Medulla oblongata (tissue), 1 donor: ENCODE measurements around the gene SERP2.

Source experiments
- DNase-seq: peaks from one replicate; pipeline ENCODE4 v3.0.0-alpha.2; 2015; ENCODE audit errors: extremely low spot score

SERP2 gene

DNA sequence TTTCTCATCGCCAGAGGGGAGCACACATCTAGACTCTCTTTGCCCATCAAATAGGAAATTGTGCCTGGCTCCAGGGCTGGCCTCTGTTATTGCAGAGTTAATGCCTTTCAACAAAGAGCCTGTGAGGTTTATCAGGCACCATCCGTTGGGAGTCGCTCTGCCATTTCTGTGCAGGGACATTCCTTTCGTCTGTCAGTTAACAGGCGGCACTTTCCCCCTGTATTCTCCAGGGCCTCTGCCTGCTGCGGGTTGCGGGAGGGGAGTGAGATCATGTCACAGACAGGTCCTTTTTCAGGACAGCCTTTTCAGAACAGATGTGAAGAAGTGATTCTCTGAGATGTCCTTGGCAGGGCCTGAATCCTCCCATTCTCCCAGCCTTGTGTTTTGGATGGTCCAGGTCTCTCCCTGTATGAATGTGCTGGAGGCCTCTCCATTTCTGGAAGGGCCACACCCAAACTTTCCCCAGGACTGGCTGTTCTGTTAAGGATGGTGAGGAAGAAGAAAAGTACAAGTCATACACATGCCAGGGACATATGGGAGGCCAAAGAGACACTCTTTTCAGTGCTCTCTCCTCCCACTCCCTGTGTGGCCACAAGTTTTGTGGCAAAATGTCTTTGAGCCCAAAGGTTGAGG lies 14.9 kb downstream of the SERP2 start:
- DNase-seq = no peak

DNA sequence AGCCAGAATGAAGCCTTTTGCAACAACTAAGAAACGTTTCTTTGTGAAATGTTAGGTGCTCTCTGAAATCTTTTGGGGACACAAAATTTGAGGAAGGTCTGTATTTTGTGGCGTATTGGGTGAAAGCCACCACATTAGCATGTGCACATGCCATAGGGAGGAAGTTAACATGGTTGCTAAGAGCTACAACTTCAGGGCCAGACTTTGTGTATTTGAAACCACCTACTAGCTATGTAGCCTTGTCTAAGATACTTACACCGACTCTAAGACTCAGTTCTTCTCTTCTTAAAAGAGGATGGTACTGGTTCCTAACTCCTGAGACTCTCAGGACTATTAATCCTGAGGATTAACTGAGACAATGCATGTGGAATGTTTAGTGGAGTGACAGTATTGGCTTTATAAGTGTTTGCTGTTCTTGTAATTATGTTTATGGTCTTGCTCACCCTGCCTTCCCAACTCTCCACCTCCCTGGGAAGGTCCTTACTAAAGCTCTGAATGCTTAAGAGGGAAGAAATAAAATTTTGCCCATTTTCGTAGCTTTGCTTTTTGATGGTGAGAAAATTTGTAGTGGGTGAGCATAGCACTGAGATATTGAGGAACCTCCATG lies 15.5 kb downstream of the SERP2 start:
- no peak for DNase-seq

DNA sequence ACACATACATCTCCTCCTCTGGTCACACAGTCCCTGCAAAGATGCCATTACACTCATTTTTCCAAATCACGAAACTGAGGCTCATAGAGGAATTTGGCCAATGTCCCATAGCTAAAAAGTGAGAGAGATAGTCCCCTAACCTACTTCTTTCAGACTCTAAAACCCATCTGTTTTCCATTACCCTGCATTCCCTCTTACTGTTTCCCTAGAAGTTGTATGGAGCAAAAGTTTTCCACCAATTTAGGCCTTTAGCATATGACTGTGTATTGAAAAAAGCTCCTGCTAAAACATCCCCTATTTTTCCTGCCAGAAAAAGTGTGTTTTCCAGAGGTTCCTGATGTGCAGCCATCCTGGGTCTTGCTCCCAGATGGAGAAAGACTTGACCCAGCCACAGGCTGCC lies 16.3 kb downstream of the SERP2 start:
- DNase-seq = no peak

DNA sequence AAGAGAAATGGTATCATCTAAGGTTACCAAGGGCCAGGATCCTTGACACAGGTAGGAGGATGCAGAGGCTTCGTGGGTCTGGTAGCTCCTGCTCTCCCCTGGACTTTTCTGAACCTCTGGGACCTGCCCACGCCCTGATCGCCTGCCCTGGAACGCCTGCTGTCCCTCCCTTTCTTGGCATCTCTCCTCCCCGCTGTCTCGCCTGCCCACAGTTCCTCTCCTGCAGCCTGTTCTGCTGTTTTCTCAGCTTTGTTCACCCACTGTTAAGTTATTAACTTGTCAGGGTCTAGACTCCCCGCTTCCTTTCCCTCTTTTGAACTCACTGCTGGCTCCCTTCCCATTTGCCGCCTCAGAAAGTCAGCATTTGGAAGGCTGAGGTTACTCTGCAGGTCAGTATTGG lies 19.8 kb downstream of the SERP2 start:
- no peak for DNase-seq

DNA sequence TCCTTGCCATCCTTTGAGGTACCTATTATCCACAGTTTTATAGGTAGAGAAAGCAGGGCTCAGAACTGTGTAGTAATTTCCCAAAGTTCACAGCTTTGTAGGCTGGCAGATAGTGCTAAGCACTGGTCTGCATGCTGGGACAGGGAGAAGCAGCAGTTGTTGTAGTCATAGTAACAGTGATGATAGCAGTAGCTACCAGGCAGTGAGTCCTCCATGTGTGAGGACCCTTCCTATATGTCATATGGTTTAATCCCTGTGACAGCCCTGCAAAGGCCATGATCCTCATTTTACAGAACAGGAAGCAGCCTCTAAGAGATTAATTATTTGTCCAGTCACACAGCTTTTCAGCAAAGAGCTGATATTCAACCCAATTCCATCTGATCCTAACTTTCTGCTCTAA lies 21.0 kb downstream of the SERP2 start:
- no peak for DNase-seq

DNA sequence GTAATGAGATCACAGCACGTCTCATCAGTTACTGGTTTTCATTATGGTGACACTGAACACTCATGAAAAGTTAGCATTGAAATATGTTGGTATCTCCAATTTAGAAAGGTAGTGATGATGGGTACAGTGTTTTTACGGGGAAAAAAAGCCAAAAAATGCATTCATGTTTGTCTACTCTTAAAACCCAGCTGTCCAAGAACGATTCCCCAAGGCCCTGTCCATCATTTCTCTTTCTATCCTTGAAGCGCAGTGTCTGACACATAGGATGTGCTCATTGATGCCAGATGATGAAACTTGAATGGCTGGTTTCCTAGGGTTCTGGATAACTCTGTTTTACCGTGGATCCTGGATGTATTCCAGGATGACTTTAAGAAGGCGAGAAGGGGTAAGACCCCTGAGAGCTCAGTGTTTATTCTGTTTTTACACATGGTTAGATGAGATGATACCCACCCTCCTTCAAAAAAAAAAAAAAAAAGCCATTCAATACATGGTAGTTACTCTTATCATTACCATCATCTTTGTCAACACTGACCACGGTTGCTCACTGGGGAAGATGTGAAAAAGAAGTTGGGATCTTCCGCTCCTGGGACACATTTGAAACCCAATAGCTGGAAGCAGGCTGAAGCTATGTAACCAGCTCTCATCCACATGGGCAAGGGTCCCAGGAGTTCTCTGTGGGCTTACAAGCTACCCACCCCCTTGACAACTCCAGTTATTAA lies 22.5 kb downstream of the SERP2 start:
- no peak for DNase-seq

DNA sequence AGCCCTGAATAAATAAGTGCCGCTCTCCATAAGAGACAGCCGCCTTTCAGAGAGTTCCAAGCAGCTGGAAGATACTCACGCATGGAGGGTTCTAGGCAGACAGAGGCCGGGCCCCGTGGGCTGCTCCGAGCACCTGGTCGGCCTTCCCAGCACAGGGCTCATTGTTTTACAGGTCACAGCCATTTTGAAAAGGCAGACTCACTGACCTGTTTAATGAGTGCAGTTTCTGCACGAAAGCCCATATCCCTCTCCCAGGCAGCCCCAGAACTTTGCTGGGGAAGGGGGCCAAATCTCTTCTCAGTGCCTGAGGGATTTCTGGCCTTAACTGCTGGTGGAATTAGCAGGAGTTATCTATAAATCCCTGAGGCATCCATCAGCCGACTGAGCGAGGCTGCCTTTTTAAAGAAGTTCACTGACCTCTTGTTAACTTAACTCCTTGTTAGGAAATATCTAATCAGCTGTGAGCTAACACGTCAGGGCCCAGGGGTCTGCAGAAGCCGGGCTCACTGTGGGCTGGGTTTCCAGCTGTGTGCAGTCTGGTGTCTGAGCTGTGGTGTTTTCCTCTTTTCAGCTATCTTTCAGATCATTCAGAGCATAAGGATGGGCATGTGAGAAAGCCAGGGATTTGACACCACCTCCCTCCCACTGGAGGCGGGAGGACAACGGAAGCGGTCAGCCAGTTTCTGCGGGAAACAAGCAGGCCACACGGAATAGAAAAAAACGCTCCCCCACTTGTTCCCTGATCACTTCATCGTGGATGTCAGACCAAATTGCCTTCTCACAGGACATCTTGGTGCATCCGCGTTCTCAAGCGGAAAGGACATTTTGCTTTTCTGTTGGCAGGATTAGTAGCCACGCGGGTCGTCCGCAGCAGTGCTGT lies 23.3 kb downstream of the SERP2 start:
- DNase-seq = peak; percentile 23

DNA sequence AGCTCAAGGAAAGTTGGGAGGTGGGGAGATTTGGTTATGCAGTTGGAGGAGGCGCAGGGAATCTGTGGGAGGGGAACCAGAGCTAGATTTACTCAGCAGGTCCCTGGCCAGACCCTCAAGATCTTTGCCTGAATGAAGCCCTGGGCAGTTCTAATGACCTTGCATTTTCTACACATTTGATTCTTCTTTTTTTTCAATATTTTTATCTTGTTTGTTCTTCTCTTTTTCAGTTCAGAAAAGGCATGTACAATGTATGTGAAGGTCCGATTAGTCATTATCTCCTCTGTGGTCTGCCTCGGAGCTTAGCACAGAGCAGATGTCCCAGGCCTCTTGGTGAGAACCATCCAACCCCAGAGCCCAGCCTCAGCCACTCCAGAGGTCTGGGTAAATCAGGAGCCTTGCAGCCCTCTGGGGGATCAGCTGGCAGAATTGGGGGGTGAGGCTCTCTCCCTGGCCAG lies 24.2 kb downstream of the SERP2 start:
- no peak for DNase-seq

DNA sequence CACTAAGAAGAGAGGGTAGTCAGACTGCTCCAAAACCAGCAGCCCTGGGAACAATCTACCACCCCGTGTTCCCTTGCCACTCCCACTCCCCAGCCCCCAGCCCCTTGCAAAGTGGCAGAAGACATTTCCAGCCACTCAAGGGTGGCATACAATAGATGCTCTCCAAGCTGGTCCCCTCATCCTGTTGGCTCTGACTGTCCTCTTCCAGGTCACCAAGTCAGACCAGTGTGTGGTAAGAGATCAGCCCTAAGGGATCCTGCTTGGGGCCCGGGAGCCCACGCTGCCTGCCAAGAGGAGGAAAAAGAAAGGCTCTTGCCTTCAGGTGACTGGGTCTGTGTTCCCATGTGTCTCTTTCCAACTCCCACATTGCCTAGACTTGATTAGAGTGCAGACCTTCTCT lies 25.0 kb downstream of the SERP2 start:
- no peak for DNase-seq

DNA sequence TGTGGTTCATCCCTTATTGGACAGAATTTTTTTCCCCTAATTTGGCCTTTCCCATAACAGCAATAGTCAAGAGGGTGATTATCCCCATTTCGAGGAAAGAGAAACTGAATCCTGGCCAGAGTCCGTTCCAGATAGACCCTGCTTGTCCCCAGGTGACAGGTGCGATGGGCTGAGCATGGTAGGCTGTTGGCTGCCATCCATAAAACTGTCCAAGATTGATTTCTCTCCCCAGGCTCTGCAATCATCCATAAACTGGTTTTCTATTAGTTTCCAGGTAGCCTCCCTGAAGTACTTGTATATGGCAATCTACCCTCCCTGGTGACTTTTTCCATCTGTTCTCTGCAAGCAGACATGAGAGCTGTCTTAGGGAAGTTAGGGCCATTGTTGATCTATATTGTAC lies 25.4 kb downstream of the SERP2 start:
- no peak for DNase-seq

DNA sequence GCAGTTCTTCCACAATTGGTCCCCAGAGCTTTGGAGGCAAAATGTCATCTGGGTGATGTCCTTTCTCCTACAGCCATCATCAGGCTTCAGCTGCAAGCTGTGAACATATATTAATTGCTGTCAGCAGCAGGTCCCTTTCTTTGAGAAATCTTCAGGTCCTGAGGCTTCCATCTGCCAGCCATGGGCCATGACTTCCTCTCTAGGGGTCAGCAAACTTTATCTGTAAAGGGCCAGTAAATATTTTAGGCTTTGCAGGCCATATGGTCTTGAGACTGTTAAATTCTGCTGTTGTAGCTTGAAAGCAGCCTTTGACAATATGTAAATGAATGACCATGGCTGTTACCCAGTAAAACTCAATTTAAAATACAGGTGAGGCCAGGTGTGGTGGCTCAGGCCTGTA lies 27.1 kb downstream of the SERP2 start:
- DNase-seq = no peak

DNA sequence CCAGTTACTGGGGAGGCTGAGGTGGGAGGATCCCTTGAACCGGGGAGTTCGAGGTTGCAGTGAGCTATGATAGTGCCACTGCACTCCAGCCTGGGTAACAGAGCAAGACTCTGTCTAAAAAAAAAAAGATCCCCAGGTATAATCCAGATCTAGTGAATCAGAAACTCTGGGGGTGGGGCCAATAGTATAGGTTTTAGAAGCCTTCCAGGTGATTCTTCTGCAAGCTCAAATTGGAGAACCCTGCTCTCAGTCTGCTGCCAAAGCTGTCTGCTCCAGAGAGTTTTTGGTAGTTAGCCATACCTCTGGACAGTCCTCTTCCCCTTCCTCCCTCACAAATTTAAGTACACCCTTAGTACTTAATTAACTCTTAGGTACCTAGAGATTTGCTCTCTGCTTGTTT lies 28.0 kb downstream of the SERP2 start:
- no peak for DNase-seq

DNA sequence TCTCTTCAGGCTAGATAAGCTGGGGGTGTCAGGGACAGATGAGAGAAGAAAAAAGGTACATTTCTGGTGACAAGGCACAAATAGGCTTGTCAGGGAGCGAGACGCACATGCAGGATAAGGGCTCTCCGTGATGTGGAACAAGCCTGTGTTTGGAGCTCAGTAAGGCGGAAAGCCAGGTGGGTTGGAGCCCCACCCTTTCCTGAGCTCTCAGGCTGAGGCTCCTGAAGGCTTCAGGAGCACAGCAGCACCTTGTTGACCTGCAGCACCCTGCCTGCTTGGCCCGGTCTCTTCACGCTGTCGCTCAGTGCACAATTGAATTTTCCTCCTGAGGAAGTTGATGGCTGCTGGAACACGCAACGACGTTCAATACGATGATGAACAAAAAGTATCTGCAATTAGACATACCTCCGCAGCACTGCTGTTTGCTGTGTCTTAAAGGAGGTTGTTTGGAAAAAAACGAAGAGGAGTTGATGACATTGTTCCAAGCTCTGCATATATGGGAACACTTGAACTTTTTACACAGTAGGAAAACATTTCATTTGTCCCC lies 29.3 kb downstream of the SERP2 start:
- DNase-seq = no peak

DNA sequence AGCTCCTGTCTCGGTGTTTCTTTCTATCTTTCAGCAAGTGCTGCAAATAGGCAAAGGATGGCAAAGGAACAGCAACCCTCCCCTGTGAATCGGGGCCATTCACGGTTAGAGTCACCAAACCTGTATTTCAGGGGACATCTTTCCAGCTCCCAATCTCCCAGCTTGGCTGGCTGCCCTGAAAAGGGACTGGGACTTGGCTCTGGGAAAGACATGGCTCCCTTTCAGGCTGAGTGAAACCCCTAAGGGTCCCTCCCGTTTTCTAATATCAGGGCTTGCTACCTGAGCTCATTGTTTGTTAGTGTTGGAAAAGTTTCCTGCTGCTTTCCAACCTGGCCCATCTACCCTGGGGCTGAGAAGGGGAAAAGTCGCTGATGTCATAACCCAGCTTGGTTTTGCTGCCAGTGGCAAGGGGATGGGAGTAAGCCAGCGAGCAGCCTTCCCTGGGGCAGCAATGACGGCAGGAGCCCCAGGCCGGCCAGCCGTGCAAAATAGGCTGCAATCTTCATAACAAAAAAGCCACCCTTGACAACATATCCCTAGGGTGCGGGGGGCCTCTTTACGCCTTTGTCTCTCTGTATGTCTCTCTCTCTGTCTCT lies 29.9 kb downstream of the SERP2 start:
- no peak for DNase-seq

DNA sequence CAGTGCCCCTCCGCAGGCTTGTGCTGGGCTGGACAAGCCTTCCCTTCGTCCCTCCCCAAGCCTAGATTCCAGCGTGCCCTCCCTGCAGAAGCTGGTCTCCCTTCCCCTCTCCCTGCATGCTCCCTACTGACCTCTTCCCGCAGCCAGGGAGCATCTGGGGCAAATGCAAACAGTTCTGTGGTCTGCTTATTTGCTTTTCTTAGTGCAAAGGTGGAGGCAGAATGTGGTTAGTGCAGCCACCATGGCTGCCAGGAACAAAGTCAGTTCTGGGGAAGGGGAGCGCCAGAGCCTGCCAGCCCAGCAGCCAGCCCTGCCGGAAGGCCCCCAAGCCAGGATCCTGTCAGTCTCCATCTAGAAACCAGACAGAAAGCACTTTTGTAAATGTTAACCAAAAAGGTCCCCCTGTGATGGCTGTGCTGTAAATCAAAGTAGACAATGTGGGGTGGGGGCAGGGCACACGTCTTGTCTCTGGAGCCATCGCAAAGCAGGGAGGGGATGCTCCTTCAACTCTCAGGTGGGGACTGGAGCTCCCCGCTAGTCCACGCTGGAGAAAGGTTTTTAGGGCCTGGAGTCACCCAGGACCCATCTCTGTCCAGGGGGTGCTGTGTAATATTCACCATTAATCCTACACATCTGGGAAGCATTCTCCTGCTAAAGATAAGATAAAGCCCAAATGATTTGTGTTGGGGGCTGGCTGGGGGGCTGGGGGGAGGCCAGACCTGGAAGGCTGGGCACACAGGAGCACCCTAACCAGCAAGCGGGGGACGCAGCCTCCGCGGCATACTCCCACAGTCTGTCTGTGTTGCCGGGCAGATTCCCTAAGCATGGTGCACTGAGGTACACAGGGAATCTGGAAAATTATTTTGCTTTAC lies 30.9 kb downstream of the SERP2 start:
- DNase-seq = no peak

DNA sequence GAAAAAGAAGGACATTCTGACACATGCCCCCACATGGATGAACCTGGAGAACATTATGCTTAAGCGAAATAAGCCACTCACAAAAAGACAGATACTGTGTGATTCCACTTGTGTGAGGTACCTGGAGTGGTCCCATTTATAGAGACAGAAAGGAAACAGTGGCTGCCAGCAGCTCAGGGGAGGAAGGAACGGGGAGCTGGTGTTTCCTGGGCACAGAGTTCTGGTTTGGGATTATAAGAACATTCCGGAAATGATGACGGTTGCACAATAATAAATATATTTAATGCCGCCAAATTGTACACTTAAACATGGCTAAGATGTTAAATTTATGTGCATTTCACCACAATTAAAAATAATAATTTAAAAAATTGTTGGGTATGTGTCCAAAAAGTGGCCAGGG lies 33.0 kb downstream of the SERP2 start:
- no peak for DNase-seq

DNA sequence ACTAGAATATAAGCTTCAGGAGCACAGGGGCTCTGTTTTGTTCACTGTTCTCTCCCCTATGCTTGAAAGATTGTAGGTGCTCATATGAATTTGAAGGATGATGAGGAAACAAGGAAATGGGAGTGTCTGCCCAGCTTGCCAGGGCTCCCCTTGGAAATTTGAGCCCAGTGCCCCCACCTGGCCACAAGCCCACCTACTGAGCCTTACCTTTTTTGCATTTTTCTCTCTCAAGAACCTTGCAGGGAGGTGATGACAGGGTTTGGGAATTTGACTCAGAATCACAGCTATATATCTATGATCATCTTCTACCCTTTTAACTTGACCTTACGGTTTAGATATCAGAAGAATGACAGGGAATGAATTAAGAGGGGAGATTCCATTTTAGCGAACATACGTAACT lies 33.8 kb downstream of the SERP2 start:
- no peak for DNase-seq

DNA sequence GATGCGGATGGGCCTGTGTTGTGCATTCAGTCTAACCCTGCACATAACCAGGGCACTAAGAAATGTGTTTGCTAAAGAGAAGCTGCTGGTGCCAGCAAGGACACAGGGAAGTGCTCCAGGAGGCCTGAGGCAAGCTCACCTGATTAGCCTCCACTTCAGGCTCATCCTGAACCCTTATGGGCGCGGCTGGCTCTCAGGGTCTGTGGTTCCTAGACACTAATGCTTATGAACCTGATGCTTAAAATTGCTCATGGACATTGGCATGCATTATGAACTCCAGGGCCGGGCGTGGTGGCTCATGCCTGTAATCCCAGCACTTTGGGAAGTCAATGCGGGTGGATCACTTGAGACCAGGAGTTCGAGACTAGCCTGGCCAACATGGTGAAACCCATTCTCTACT lies 34.3 kb downstream of the SERP2 start:
- DNase-seq = no peak

DNA sequence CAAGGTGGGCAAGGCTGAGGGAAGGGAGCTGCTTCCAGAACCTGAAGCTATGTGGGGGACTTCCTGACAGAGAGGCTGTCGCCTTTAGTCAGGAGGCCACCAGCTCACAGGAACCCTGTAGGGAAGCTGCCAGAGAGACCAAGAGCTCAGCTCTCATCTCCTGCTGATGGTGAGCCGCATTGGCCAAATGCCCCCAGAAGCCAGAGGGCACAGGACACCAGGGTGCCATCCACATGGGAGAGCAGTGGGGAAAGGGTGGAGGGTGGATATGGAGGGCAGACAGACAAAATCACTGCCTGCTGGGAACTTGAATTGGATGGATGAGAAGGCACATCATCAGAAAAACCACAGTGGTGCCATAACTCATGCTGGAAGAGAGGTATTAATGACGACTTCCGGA lies 36.0 kb downstream of the SERP2 start:
- DNase-seq = no peak

DNA sequence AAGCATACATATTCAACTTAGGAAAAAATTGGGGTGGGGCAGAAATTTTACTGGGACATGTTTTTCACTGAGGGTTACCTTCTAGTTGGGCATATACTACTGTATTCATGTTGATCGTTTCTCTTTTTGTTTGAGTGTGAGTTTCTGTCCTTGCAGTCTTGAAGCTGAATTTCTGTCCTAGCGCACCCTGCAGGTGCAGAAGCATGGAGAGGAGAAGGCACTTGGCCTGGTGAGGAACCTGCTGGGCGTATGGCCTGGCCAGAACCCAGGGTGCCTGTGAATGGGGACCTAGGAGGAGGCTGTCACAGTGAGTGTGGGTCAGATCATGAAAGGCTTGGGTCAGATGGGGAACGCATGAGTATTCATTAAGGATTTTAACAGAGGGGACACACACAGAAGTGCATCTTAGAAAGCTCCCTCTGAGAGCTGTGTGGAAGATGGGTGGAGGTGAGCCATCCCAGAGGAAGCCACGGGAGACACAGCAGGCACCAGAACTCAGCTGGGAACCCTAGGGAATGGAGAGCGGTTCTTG lies 36.8 kb downstream of the SERP2 start:
- DNase-seq = no peak
